Glomerular visceral epithelial cell (primary cell): ENCODE measurements around the gene ADAP1.
A peak's percentile ranks its signal among the peaks of the same experiment; 100 is the strongest.
"Not testable (repeated sequence)": the region's sequence is repeated elsewhere in the genome, so short reads cannot be mapped to it uniquely, and the experiment has no call there.

Experiments used
- DNase-seq: peaks from one replicate; pipeline ENCODE4 v3.0.0-alpha.2; 2016; ENCODE audit errors: extremely low spot score

Gene ADAP1, protein sequence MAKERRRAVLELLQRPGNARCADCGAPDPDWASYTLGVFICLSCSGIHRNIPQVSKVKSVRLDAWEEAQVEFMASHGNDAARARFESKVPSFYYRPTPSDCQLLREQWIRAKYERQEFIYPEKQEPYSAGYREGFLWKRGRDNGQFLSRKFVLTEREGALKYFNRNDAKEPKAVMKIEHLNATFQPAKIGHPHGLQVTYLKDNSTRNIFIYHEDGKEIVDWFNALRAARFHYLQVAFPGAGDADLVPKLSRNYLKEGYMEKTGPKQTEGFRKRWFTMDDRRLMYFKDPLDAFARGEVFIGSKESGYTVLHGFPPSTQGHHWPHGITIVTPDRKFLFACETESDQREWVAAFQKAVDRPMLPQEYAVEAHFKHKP

DNA sequence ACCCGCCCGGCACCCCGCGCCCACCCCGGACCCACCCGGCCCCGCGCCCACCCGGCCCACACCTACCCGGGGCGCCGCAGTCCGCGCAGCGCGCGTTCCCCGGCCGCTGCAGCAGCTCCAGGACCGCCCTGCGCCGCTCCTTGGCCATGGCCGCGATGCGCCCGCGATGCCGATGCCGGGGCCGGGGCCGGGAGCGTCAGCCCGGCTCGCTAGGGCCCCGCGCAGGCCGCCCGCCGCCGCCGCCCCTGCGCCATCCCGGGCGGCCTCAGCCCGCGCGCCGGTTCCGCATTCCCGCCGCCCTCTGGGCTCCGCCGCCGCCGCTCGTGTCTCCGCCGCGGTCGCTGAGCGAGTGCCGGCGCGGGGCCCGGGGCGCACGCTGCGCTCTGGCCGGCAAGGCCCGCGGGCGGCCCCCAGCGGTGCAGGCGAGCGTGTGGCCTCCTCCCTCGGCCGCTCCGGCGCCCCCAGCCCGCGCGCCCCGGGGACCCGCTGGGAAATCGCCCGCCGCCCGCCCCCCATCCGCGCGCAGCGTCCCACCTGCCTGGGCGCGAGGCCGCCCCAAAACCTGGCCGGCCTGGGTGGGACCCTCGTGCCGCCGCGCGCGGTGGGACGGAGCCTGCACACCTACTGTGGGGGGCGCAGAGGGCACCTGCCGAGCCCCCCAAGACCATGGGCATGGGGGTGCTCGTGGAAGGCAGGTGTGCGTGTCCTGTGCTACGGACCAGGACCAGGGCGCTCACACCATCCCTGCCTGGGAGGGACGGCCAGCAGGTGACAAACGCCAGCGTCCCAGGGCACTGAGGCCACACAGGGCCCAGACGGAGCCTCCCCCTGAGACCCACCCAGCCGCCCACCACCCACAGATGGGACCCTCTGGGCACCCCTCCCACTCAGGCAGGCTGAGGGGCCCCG is at the start of gene ADAP1:
TSS of gene ADAP1 (minus strand) at position 351 of the 909 bp plus-strand sequence. CDS start at position 148, 203 bp downstream.
- no peak for DNase-seq

GRCh38 chr7:1002445-1002844 is 48.0 kb upstream of the ADAP1 start:
- DNase-seq, result not testable (repeated sequence)

DNA sequence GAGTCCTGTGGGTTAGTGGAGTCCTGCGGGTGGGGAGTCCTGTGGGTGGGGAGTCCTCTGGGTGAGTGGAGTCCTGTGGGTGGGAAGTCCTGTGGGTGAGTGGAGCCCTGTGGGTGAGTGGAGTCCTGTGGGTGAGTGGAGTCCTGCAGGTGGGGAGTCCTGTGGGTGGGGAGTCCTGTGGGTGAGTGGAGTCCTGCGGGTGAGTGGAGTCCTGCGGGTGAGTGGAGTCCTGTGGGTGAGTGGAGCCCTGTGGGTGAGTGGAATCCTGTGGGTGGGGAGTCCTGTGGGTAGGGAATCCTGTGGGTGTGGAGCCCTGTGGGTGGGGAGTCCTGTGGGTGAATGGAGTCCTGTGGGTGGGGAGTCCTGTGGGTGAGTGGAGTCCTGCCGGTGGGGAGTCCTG is 47.5 kb upstream of the ADAP1 start:
- DNase-seq, result not testable (repeated sequence)

GRCh38 chr7:1001069-1001770 is 46.7 kb upstream of the ADAP1 start:
- DNase-seq, result not testable (repeated sequence)

GRCh38 chr7:999941-1000935 is 45.8 kb upstream of the ADAP1 start:
- no peak for DNase-seq

GRCh38 chr7:999149-999879 is 44.8 kb upstream of the ADAP1 start:
- DNase-seq, result no peak

- DNase-seq, result no peak
Observed at GRCh38 chr7:997404-998395, 43.2 kb upstream of the ADAP1 start.

GRCh38 chr7:996079-996872 is 41.8 kb upstream of the ADAP1 start:
- no peak for DNase-seq

DNA sequence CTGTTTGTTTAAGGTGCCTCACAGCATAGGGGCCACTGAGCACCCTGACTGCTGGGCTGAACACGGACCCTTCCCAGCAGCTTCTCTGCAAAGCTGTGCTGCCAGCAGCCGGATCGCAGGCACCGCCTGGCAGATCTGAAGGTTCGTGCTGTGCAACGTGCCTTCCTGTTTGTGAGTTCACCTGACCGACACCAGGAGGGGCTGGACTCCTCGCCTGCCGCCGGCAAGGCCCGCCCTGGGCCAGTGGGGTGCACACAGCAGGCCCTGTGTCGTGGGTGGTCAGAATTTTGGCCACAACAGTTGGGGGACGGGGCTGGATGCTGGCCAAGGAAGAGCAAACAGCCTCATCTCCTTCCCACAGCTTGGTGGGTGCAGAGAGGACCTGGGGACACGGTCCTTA is 41.1 kb upstream of the ADAP1 start:
- no peak for DNase-seq

DNA sequence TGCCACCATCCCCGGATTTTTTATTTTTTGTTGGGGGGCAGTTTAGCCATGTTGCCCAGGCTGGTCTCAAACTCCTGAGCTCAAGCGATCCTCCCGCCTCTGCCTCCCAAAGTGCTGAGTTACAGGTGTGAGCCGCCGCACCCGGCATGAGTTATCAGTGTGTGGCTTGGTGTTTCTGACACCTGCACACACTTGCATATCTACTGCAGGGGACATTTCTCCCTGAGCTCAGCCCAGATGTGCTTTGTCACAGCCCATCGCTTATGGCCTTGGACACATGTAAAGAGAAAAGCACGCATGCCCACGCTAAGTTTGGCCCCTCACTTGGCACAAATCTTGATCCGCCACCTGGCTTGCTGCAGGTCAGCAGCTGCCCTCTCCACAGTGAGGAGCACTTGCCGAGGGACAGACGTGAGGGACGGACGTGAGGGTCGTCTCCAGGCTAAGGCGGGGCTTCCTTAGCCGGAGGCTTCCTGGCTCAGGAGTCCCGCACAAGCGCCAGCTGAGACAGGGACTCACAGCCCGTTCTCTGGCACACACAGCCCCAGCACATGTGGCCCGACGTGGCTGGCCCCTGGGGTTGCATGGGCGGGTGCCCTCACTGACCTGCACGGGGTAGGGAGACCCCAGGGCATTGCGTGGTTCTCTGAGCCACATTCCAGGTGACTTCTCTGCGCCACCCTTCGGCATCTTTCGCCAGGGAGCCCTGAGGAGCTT is 40.3 kb upstream of the ADAP1 start:
- DNase-seq, result no peak

- DNase-seq, result peak; percentile 95
Observed at GRCh38 chr7:992709-993607, 38.5 kb upstream of the ADAP1 start.

- no peak for DNase-seq
Observed at GRCh38 chr7:991729-992656, 37.5 kb upstream of the ADAP1 start.

GRCh38 chr7:990933-991728 is 36.7 kb upstream of the ADAP1 start:
- no peak for DNase-seq

DNA sequence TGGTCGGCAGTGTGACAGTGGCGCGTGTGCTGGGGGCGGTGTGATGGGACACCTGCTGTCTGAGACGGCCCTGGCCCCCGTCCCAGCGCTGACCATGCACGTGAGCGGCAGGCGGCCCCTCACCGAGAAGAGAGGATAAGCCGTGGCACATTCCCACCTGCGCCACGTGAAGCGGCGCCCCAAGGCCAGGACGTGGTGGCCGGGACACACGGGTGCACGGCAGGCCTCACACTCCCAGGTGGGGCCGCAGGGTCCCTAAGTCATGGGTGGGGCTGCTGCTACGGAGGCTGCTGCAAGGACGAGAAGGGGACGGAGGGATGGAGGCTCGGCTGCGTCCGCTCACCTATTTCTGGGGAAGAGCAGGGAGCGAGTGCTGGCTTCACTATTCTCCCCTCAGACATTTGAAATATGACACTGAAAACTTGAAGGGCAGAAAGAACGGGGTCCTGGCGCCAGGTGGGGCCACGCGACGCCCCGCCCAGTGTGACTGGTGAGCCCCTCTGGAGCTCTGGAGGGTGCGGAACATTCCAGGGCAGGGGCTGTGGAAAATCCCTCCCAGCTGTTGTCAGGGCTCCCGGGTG is 36.0 kb upstream of the ADAP1 start:
- no peak for DNase-seq
